KMS-11 (cell line): Measurements from ENCODE around the gene KIF14.
"Not testable (repeated sequence)": the region's sequence is repeated elsewhere in the genome, so short reads cannot be mapped to it uniquely, and the experiment has no call there.

Experiments
- H2AFZ ChIP-seq: fragments of 200-600 bp; sonication (generic); 2 replicates; pipeline ENCODE4 v1.6.1; 2016; ENCODE audit warnings: antibody characterized with exemption, mixed run types, low read depth
- H3K27ac ChIP-seq: fragments of 200-600 bp; sonication (generic); 2 replicates; pipeline ENCODE4 v1.6.1; 2016; ENCODE audit warnings: mild to moderate bottlenecking, mixed run types
- H3K27me3 ChIP-seq: fragments of 200-600 bp; sonication (generic); 2 replicates; pipeline ENCODE4 v1.6.1; 2017; ENCODE audit warnings: mild to moderate bottlenecking, low read depth, mixed run types, moderate library complexity; ENCODE audit not compliant: insufficient read depth
- H3K36me3 ChIP-seq: fragments of 200-600 bp; sonication (generic); 2 replicates; pipeline ENCODE4 v1.6.1; 2017; ENCODE audit warnings: mild to moderate bottlenecking, mixed run types; ENCODE audit not compliant: insufficient read depth
- H3K4me1 ChIP-seq: fragments of 200-600 bp; sonication (generic); 2 replicates; pipeline ENCODE4 v1.6.1; 2016; ENCODE audit warnings: mild to moderate bottlenecking, low read depth, mixed run types; ENCODE audit not compliant: poor library complexity, severe bottlenecking
- H3K4me2 ChIP-seq: fragments of 200-600 bp; sonication (generic); 2 replicates; pipeline ENCODE4 v1.7.0; 2016; ENCODE audit warnings: mild to moderate bottlenecking, mixed run types
- H3K4me3 ChIP-seq: fragments of 200-600 bp; sonication (generic); IDR thresholded peaks from 2 replicates; pipeline ENCODE4 v1.6.1; 2017; ENCODE audit warnings: low read depth, low read length, mixed read lengths; ENCODE audit not compliant: insufficient read depth
- H3K79me2 ChIP-seq: fragments of 200-600 bp; sonication (generic); 2 replicates; pipeline ENCODE4 v1.6.1; 2016; ENCODE audit warnings: low read depth, mixed run types; ENCODE audit not compliant: insufficient read depth
- H3K9ac ChIP-seq: fragments of 200-600 bp; sonication (generic); 2 replicates; pipeline ENCODE4 v1.6.1; 2016; ENCODE audit warnings: mild to moderate bottlenecking, mixed run types
- H4K20me1 ChIP-seq: fragments of 200-600 bp; sonication (generic); 2 replicates; pipeline ENCODE4 v1.6.1; 2016; ENCODE audit warnings: mild to moderate bottlenecking, mixed run types; ENCODE audit not compliant: insufficient read depth
- TF ChIP-seq, protein P1 (sequence below): fragments of 200-600 bp; sonication (generic); conservative IDR thresholded peaks from 2 replicates; pipeline ENCODE4 v1.6.1; 2017; ENCODE audit warnings: low read depth, mild to moderate bottlenecking, antibody characterized with exemption, low read length, moderate library complexity, mixed read lengths

The KIF14 gene

DNA sequence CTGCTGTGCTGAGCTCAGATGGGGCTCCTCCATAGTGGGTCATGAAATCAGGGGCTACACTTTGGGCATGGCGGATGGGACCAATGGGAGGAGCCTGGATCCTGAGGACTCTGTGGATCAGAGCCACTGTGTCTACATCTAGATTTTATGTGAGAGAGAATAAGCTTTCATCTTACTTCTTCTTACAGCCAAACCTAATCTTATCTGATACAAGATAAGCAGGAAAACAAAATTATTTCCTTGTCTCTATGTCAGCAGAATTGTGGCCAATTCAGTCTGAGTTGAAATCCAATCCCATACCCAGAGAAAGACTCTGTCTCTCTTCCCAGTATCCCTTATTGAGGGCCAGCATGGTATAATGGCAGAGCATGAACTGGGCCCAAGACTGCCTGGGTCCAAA lies 56.2 kb downstream of the KIF14 start:
- Histone ChIP-seq H2AFZ (no peak overlapping the region), H3K36me3 (0 out of 2 replicates have a peak, but pooled peaks cover under 1% of the 10 kb centered on the region), H3K4me1 (no peaks in the 10 kb centered on the region), H3K79me2 (no peaks in the 10 kb centered on the region), H3K27ac (no peak overlapping the region), H3K27me3 (no peaks in the 10 kb centered on the region), H3K4me3 (no peak overlapping the region), H3K9ac (no peak overlapping the region), H3K4me2 (no peak overlapping the region), H4K20me1 (no peaks in the 10 kb centered on the region)
- TF ChIP-seq, protein P1, sequence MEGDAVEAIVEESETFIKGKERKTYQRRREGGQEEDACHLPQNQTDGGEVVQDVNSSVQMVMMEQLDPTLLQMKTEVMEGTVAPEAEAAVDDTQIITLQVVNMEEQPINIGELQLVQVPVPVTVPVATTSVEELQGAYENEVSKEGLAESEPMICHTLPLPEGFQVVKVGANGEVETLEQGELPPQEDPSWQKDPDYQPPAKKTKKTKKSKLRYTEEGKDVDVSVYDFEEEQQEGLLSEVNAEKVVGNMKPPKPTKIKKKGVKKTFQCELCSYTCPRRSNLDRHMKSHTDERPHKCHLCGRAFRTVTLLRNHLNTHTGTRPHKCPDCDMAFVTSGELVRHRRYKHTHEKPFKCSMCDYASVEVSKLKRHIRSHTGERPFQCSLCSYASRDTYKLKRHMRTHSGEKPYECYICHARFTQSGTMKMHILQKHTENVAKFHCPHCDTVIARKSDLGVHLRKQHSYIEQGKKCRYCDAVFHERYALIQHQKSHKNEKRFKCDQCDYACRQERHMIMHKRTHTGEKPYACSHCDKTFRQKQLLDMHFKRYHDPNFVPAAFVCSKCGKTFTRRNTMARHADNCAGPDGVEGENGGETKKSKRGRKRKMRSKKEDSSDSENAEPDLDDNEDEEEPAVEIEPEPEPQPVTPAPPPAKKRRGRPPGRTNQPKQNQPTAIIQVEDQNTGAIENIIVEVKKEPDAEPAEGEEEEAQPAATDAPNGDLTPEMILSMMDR, result no peak

DNA sequence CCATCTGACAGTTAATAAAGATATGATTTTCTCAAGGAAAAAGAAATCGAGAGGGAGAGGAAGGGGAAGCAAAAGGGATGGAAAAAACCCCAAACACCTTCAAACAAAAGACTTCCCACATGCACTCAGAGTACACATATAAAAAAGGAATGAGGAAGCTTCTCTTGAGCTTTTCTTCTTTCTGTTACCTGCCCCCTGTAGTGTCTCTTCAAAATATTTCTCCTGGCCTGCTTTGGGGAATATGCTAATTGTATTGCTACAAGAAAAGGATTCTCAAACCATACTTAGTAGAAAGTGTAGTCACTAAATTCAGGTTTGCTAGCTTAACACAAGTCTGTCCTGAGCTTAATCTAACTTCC lies 58.7 kb downstream of the KIF14 start:
- no peak overlapping the region for H3K4me2 ChIP-seq
- H3K9ac ChIP-seq, result no peak overlapping the region
- no peak overlapping the region for H2AFZ ChIP-seq
- no peaks in the 10 kb centered on the region for H3K36me3 ChIP-seq
- TF ChIP-seq, protein P1, result no peak
- H3K27me3 ChIP-seq, result no peaks in the 10 kb centered on the region
- H3K27ac ChIP-seq, result no peak overlapping the region
- H4K20me1 ChIP-seq, result no peaks in the 10 kb centered on the region
- no peaks in the 10 kb centered on the region for H3K4me1 ChIP-seq
- no peak overlapping the region for H3K4me3 ChIP-seq
- H3K79me2 ChIP-seq, result no peaks in the 10 kb centered on the region

DNA sequence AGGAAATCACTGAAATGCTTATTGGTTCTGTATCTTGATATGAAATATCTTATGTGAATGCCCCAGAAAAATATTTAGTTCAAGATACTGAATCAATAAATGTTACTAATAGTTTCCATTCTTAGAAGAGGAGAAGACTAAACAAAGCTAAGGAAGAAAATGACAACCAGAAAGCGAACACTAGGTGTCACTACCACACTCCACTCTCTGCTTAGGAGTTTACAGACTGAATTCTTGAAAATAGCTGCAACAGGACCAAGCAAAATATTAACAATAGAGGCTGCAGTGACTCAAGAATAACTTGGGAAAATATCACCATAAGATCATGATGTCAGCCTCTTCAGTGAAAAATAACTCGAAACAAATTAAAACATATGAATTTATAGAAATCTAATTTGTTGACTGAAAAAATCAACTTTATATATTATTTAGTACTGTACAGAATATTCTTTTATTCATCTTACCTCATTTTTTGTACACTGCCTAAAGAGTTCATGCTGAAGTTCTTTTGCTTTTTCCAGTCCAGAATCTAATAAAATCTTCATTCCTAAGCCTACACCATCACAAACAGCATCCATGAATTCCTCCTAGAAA lies 61.6 kb downstream of the KIF14 start:
- Histone ChIP-seq H3K36me3 (0 out of 2 replicates have a peak, but pooled peaks cover 4% of the 10 kb centered on the region), H3K79me2 (no peaks in the 10 kb centered on the region), H3K4me2 (no peak overlapping the region), H3K4me3 (no peak overlapping the region), H3K27me3 (no peaks in the 10 kb centered on the region), H4K20me1 (no peaks in the 10 kb centered on the region), H3K27ac (no peak overlapping the region), H3K9ac (no peak overlapping the region), H3K4me1 (no peaks in the 10 kb centered on the region), H2AFZ (no peak overlapping the region)
- TF ChIP-seq, protein P1, result peak; percentile 83

DNA sequence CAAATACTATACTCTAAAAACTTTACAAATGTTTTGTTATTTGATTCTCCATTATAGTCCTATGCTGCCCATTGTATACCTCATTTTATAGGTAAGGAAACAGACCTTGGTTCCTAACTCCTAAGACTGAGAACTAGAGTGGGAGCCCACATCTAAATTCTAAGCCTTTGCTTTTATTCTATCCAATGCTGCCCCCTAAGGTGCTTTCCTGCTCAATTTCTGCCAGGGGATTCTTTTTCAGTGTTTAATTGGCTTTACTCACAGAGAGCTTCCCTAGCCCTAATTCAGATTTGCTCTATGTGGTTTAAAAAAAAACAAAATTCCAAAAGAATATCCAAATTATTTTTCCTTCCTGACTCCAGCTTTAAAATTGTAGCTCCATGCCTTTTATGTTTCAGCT lies 64.5 kb downstream of the KIF14 start:
- Histone ChIP-seq H3K9ac (no peak overlapping the region), H3K27me3 (no peaks in the 10 kb centered on the region), H3K79me2 (no peaks in the 10 kb centered on the region), H3K4me2 (no peak overlapping the region), H4K20me1 (no peaks in the 10 kb centered on the region), H2AFZ (no peak overlapping the region), H3K36me3 (0 out of 2 replicates have a peak, but pooled peaks cover 4% of the 10 kb centered on the region), H3K4me3 (no peak overlapping the region), H3K27ac (no peak overlapping the region), H3K4me1 (no peaks in the 10 kb centered on the region)
- TF ChIP-seq, protein P1, result no peak

DNA sequence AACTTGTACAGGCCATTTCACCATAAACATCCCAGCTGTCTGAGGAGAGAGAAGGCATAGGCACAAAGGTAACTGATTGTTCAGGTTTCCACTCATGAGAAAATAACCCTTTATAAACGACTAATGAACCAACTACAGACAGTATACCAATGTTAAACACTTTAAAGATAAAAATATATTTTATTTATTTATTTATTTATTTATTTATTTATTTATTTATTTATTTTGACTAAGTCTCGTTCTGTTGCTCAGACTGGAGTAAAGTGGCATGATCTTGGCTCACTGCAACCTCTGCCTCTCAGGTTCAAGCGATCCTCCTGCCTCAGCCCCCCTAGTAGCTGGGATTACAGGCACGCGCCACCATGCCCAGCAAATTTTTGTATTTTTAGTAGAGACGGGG lies 67.8 kb downstream of the KIF14 start:
- not testable (repeated sequence) for H3K36me3 ChIP-seq, H3K4me3 ChIP-seq, H2AFZ ChIP-seq, H4K20me1 ChIP-seq, H3K79me2 ChIP-seq, H3K9ac ChIP-seq, H3K27ac ChIP-seq, H3K27me3 ChIP-seq, H3K4me1 ChIP-seq, H3K4me2 ChIP-seq
